HUES64 (cell line): ENCODE measurements around the gene AP1S3.
"Not testable (repeated sequence)": the region's sequence is repeated elsewhere in the genome, so short reads cannot be mapped to it uniquely, and the experiment has no call there.

Experiments
- H3K27ac ChIP-seq: 2 replicates; pipeline ENCODE4 v1.7.0; 2013; ENCODE audit warnings: low read depth, low read length, inconsistent platforms
- H3K27me3 ChIP-seq: 2 replicates; pipeline ENCODE4 v1.6.1; 2013; ENCODE audit warnings: mild to moderate bottlenecking, low read length; ENCODE audit not compliant: insufficient read depth
- H3K36me3 ChIP-seq: 2 replicates; pipeline ENCODE4 v1.6.1; 2013; ENCODE audit warnings: mild to moderate bottlenecking, low read length; ENCODE audit not compliant: insufficient read depth
- H3K4me1 ChIP-seq: 2 replicates; pipeline ENCODE4 v1.6.1; 2013; ENCODE audit warnings: mild to moderate bottlenecking, low read length, moderate library complexity; ENCODE audit not compliant: insufficient read depth
- H3K4me3 ChIP-seq: 2 replicates; pipeline ENCODE4 v1.5.1; 2013; ENCODE audit warnings: mild to moderate bottlenecking, low read length, moderate library complexity
- H3K9ac ChIP-seq: 2 replicates; pipeline ENCODE4 v1.6.1; 2013; ENCODE audit warnings: mild to moderate bottlenecking, low read depth, low read length
- H3K9me3 ChIP-seq: 2 replicates; pipeline ENCODE4 v1.6.1; 2013; ENCODE audit warnings: low read depth, low read length; ENCODE audit not compliant: insufficient read depth
- WGBS: fragments of 150-250, 120-280 bp; methylation state at CpG from one replicate; pipeline ENCODE4 v1.1.7; 2013; ENCODE audit warnings: missing lambda C conversion rate; 5-methylcytosine and 5-hydroxymethylcytosine counted together

The AP1S3 gene

GRCh38 chr2:223797811-223798721 is 39.3 kb downstream of the AP1S3 start:
- 94% methylated on average over 3 of the region's 4 CpGs for WGBS
- Histone ChIP-seq H3K36me3 (no peaks in the 10 kb centered on the region), H3K27ac (no peak overlapping the region), H3K9ac (no peak overlapping the region), H3K27me3 (no peaks in the 10 kb centered on the region), H3K9me3 (0 out of 2 replicates have a peak, but pooled peaks cover 3% of the 10 kb centered on the region), H3K4me3 (no peak overlapping the region), H3K4me1 (no peaks in the 10 kb centered on the region)

- H3K27me3 ChIP-seq = no peaks in the 10 kb centered on the region
- 95% methylated on average over 5 of the region's 5 CpGs for WGBS
- no peak overlapping the region for H3K9ac ChIP-seq
- H3K27ac ChIP-seq = no peak overlapping the region
- H3K4me3 ChIP-seq = no peak overlapping the region
- H3K9me3 ChIP-seq = 0 out of 2 replicates have a peak, but pooled peaks cover 3% of the 10 kb centered on the region
- no peaks in the 10 kb centered on the region for H3K36me3 ChIP-seq
- no peaks in the 10 kb centered on the region for H3K4me1 ChIP-seq
Observed at GRCh38 chr2:223797037-223797436, 40.3 kb downstream of the AP1S3 start.

DNA sequence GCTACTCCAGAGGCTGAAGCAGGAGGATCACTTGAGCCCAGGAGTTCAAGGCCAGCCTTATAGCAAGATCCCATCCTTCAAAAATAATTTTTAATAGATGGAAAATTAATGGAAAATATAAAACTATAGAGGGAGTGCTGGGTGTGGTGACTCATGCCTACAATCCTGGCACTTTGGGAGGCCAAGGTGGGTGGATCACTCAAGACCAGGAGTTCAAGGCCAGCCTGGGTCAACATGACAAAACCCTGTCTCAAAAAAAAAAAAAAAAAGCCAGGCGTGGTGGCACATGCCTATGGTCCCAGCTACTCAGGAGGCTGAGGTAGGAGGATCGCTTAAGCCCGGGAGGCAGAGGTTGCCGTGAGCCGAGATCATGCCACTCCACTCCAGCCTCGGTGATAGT is 48.0 kb downstream of the AP1S3 start:
- Histone ChIP-seq H3K9ac (no peak overlapping the region), H3K4me1 (no peaks in the 10 kb centered on the region), H3K4me3 (no peak overlapping the region), H3K27ac (no peak overlapping the region), H3K27me3 (no peaks in the 10 kb centered on the region), H3K9me3 (0 out of 2 replicates have a peak, but pooled peaks cover 3% of the 10 kb centered on the region), H3K36me3 (no peaks in the 10 kb centered on the region)
- WGBS = 88% methylated on average over 5 of the region's 6 CpGs

DNA sequence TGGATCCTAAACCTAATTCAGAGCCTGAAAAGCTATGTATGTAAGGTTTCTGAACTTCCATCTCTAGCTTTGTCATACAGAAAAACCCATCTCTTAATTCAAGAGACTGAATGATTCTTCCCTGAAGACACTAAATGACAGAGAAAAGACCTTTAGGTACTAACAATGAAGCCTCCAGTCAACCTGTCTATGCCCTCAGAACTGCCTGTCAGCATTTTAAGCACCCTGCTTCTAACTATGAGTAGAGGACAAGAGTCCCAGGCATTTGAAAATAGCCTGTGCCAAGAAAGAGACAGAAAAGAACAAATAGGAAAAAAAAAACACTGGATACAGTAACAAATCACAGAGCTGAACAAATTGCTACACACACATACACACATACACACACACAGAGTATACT is 48.6 kb downstream of the AP1S3 start:
- H3K4me3 ChIP-seq = no peak overlapping the region
- no peaks in the 10 kb centered on the region for H3K4me1 ChIP-seq
- 0 out of 2 replicates have a peak, but pooled peaks cover 3% of the 10 kb centered on the region for H3K9me3 ChIP-seq
- H3K27me3 ChIP-seq = no peaks in the 10 kb centered on the region
- H3K27ac ChIP-seq = no peak overlapping the region
- H3K36me3 ChIP-seq = no peaks in the 10 kb centered on the region
- H3K9ac ChIP-seq = no peak overlapping the region

DNA sequence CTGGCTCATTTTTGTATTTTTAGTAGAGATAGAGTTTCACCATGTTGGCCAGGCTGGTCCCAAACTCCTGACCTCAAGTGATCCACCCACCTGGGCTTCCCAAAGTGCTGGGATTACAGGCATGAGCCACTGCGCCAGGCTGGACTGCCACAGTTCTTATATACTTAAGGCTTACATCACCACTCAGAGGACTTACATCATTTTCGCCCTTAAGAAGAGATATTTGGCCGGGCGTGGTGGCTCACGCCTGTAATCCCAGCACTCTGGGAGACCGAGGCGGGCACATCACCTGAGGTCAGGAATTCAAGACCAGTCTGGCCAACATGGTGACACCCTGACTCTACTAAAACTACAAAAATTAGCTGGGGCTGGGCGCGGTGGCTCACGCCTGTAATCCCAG is 49.3 kb downstream of the AP1S3 start:
- 98% methylated on average over 10 of the region's 10 CpGs for WGBS
- not testable (repeated sequence) for H3K36me3 ChIP-seq, H3K9ac ChIP-seq, H3K27me3 ChIP-seq, H3K4me1 ChIP-seq, H3K9me3 ChIP-seq, H3K4me3 ChIP-seq, H3K27ac ChIP-seq

DNA sequence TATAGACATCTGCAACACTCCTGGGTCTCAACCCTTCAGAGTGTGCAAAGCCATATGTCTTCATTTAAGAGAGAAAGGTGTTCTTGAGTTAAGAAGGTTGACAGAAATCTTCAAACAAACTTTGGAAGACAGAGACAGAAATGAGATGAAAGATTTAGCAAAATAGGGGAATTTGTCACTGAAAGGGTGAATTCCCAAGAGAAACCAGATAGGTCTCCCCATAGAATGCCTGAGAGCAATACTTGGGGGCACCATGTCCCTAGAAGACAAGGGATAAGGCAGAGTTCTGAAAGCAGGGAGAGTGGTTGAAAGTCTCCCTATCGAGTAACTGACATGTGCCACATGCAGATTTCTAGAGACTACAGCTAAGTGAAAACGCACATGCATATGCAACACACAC is 50.0 kb downstream of the AP1S3 start:
- 97% methylated on average over 2 of the region's 2 CpGs for WGBS
- Histone ChIP-seq H3K9ac (no peak overlapping the region), H3K4me3 (no peak overlapping the region), H3K27ac (no peak overlapping the region), H3K9me3 (no peaks in the 10 kb centered on the region), H3K4me1 (no peaks in the 10 kb centered on the region), H3K36me3 (no peaks in the 10 kb centered on the region), H3K27me3 (no peaks in the 10 kb centered on the region)

DNA sequence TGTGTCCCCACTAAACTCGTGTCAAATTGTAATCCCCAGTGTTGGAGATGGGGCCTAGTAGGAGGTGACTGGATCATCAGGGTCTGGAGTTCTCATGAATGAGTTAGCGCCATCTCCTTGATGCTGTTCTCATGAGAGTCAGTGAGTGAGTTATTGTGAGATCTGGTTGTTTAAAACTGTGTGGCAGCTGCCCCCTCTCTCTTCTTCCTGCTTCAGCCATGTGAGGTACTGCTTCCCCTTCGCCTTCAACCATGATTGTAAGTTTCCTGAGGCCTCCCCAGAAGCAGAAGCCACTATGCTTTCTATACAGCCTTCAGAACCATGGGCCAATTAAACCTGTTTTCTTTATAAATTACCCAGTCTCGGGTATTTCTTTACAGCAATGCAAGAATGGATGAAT is 50.4 kb downstream of the AP1S3 start:
- Histone ChIP-seq H3K4me3 (no peak overlapping the region), H3K9me3 (no peaks in the 10 kb centered on the region), H3K27ac (no peak overlapping the region), H3K4me1 (no peaks in the 10 kb centered on the region), H3K36me3 (no peaks in the 10 kb centered on the region), H3K27me3 (no peaks in the 10 kb centered on the region), H3K9ac (no peak overlapping the region)
- 90% methylated on average over 4 of the region's 4 CpGs for WGBS

GRCh38 chr2:223786236-223786635 is 51.1 kb downstream of the AP1S3 start:
- no peak overlapping the region for H3K27ac ChIP-seq
- 90% methylated on average over 5 of the region's 5 CpGs for WGBS

GRCh38 chr2:223784221-223784772 is 53.1 kb downstream of the AP1S3 start:
- WGBS = 90% methylated on average over 5 of the region's 5 CpGs

More at GRCh38 chr2:223786236-223786635, 51.1 kb downstream of the AP1S3 start:
- no peaks in the 10 kb centered on the region for H3K36me3 ChIP-seq
- H3K4me1 ChIP-seq = no peaks in the 10 kb centered on the region
- H3K27me3 ChIP-seq = no peaks in the 10 kb centered on the region
- H3K4me3 ChIP-seq = no peak overlapping the region
- H3K9me3 ChIP-seq = no peaks in the 10 kb centered on the region
- no peak overlapping the region for H3K9ac ChIP-seq

DNA sequence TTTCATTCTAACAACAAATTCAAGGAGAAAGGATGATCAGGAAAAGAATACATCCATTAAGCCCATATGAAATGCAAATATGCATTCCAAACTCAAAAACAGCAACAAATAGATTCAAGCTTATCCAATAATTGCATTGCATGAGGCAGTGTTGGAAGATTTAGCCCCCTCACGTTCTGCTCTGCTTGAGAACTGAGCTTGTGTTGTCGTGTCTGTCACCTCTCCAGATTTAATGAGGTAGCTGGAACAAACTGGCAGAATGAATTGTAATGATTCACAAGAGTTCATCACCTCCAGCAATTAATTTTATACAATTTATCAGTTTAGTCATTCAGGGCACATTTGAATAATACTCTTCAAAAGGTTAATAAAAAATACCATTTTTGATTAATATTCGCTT is 54.8 kb downstream of the AP1S3 start:
- Histone ChIP-seq H3K9me3 (no peaks in the 10 kb centered on the region), H3K27ac (no peak overlapping the region), H3K27me3 (no peaks in the 10 kb centered on the region), H3K4me1 (no peaks in the 10 kb centered on the region), H3K36me3 (no peaks in the 10 kb centered on the region), H3K4me3 (no peak overlapping the region), H3K9ac (no peak overlapping the region)
- 90% methylated on average over 3 of the region's 3 CpGs for whole genome bisulfite sequencing

More at GRCh38 chr2:223784221-223784772, 53.1 kb downstream of the AP1S3 start:
- Histone ChIP-seq H3K27me3 (no peaks in the 10 kb centered on the region), H3K9me3 (no peaks in the 10 kb centered on the region), H3K9ac (no peak overlapping the region), H3K4me3 (no peak overlapping the region), H3K4me1 (no peaks in the 10 kb centered on the region), H3K27ac (no peak overlapping the region), H3K36me3 (no peaks in the 10 kb centered on the region)

- no peak overlapping the region for H3K27ac ChIP-seq
- 97% methylated on average over 3 of the region's 3 CpGs for WGBS
- H3K9ac ChIP-seq = no peak overlapping the region
- H3K9me3 ChIP-seq = no peaks in the 10 kb centered on the region
- H3K4me1 ChIP-seq = no peaks in the 10 kb centered on the region
- H3K4me3 ChIP-seq = no peak overlapping the region
- 0 out of 2 replicates have a peak, but pooled peaks cover 2% of the 10 kb centered on the region for H3K36me3 ChIP-seq
- no peaks in the 10 kb centered on the region for H3K27me3 ChIP-seq
Observed at GRCh38 chr2:223781560-223781959, 55.8 kb downstream of the AP1S3 start.
